Measurements from ENCODE around the gene LRRTM4. TPM values are rescaled to one million over a fixed set of nuclear protein-coding genes. Genes with fewer than 3 reads are reported as not detected.

LRRTM4 gene
- total and polyA plus RNA-seq, 2 donors from 2014 or later: 0.19 TPM; not detected in 1

GRCh38 chr2:76930056-76930744, 592.0 kb downstream of the LRRTM4 start:
- no peak overlapping the region for H3K27ac ChIP-seq (ENCODE audit: low read depth in 2 of 2, low read length in 2 of 2)
- H3K9ac ChIP-seq (ENCODE audit: low read length in 3 of 3): no peak overlapping the region
- no peak for DNase-seq
- intact Hi-C loops (cut with DNase I): no loop called here
- H3K4me1 ChIP-seq (ENCODE audit: control insufficient read depth in 2 of 3, insufficient read depth in 2 of 3, low read depth in 1 of 3, low read length in 3 of 3): no peaks in the 10 kb centered on the region
- H3K27me3 ChIP-seq (ENCODE audit: control insufficient read depth, insufficient read depth, low read length): no peaks in the 10 kb centered on the region
- TF ChIP-seq CTCF (IDR thresholded peaks at IDR 0.05; ENCODE audit: borderline replicate concordance, extremely low read depth, insufficient read depth): no peak
- FAIRE-seq: no peak
- H3K36me3 ChIP-seq (ENCODE audit: control insufficient read depth in 2 of 3, insufficient read depth in 3 of 3, low read length in 3 of 3): no peaks in the 10 kb centered on the region
- no peaks in the 10 kb centered on the region for H3K9me3 ChIP-seq (ENCODE audit: control insufficient read depth in 2 of 3, insufficient read depth in 1 of 3, low read length in 3 of 3)
- H3K4me3 ChIP-seq (ENCODE audit: low read length in 3 of 3): no peak overlapping the region

- Histone ChIP-seq H3K4me1 (ENCODE audit: control insufficient read depth in 2 of 3, insufficient read depth in 2 of 3, low read depth in 1 of 3, low read length in 3 of 3) (no peaks in the 10 kb centered on the region), H3K27me3 (ENCODE audit: control insufficient read depth, insufficient read depth, low read length) (no peaks in the 10 kb centered on the region), H3K9me3 (ENCODE audit: control insufficient read depth in 2 of 3, insufficient read depth in 1 of 3, low read length in 3 of 3) (no peaks in the 10 kb centered on the region), H3K36me3 (ENCODE audit: control insufficient read depth in 2 of 3, insufficient read depth in 3 of 3, low read length in 3 of 3) (no peaks in the 10 kb centered on the region), H3K9ac (ENCODE audit: low read length in 3 of 3) (no peak overlapping the region), H3K4me3 (ENCODE audit: low read length in 3 of 3) (no peak overlapping the region), H3K27ac (ENCODE audit: low read depth in 2 of 2, low read length in 2 of 2) (no peak overlapping the region)
- intact Hi-C loops (cut with DNase I): no loop called here
- FAIRE-seq (no peak), DNase-seq (no peak)
- no peak for TF ChIP-seq CTCF (IDR thresholded peaks at IDR 0.05; ENCODE audit: borderline replicate concordance, extremely low read depth, insufficient read depth)
Measured at GRCh38 chr2:76928026-76928425, 594.1 kb downstream of the LRRTM4 start.

DNA sequence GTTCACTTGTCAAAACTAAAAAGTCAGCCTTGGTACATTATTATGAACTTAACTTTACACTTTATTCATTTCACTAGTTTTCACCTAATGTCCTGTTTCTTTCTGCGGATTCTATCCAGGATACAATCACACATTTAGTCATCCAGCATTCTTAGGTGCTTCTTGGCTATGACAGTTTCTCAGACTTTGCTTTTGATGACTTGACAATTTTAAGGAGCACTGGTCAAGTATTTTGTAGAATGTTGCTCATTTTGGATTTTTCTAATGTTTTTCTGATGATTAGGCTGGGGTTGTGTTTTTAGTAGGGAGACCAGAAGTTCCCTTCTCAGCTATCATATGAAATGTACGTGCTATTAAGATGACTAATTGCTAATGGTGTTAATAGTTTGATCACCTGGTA, 601.2 kb downstream of the LRRTM4 start:
- Histone ChIP-seq H3K36me3 (ENCODE audit: control insufficient read depth in 2 of 3, insufficient read depth in 3 of 3, low read length in 3 of 3) (no peaks in the 10 kb centered on the region), H3K9ac (ENCODE audit: low read length in 3 of 3) (no peak overlapping the region), H3K4me3 (ENCODE audit: low read length in 3 of 3) (no peak overlapping the region), H3K27me3 (ENCODE audit: control insufficient read depth, insufficient read depth, low read length) (no peaks in the 10 kb centered on the region), H3K27ac (ENCODE audit: low read depth in 2 of 2, low read length in 2 of 2) (no peak overlapping the region), H3K9me3 (ENCODE audit: control insufficient read depth in 2 of 3, insufficient read depth in 1 of 3, low read length in 3 of 3) (no peaks in the 10 kb centered on the region), H3K4me1 (ENCODE audit: control insufficient read depth in 2 of 3, insufficient read depth in 2 of 3, low read depth in 1 of 3, low read length in 3 of 3) (no peaks in the 10 kb centered on the region)
- DNase-seq (no peak), FAIRE-seq (no peak)
- intact Hi-C loops (cut with DNase I): no loop called here
- TF ChIP-seq CTCF (IDR thresholded peaks at IDR 0.05; ENCODE audit: borderline replicate concordance, extremely low read depth, insufficient read depth): no peak

DNA sequence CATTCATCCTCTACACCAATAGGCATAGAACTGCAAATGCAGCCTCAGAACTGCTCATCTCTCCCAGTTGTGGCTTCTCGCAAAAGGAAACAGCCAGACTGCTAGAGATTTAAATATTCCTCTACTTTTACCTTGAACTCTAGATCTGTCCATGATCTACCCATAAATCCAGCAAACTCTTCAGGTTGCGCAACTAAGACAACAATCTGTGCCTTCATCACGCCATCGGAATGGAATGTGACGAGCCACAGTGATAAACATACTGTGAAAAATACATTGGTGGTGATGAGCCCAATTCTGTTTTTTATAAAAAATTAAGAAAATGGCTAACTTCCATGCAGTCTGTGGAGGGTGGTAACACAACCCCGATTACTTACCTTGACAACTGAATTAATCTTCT, 626.7 kb downstream of the LRRTM4 start:
- no peak for FAIRE-seq
- TF ChIP-seq CTCF (IDR thresholded peaks at IDR 0.05; ENCODE audit: borderline replicate concordance, extremely low read depth, insufficient read depth): no peak
- DNase-seq: no peak
- intact Hi-C loops (cut with DNase I): no loop called here
- Histone ChIP-seq H3K4me3 (ENCODE audit: low read length in 3 of 3) (no peak overlapping the region), H3K36me3 (ENCODE audit: control insufficient read depth in 2 of 3, insufficient read depth in 3 of 3, low read length in 3 of 3) (no peaks in the 10 kb centered on the region), H3K27me3 (ENCODE audit: control insufficient read depth, insufficient read depth, low read length) (no peaks in the 10 kb centered on the region), H3K4me1 (ENCODE audit: control insufficient read depth in 2 of 3, insufficient read depth in 2 of 3, low read depth in 1 of 3, low read length in 3 of 3) (no peaks in the 10 kb centered on the region), H3K9me3 (ENCODE audit: control insufficient read depth in 2 of 3, insufficient read depth in 1 of 3, low read length in 3 of 3) (no peaks in the 10 kb centered on the region), H3K27ac (ENCODE audit: low read depth in 2 of 2, low read length in 2 of 2) (no peak overlapping the region), H3K9ac (ENCODE audit: low read length in 3 of 3) (no peak overlapping the region)
